MM.1S (cell line): ENCODE data around the gene C4A.
"Not testable (repeated sequence)": the region's sequence is repeated elsewhere in the genome, so short reads cannot be mapped to it uniquely, and the experiment has no call there.

ENCODE experiments used
- CTCF ChIP-seq: fragments of 300-600 bp; sonication (generic); IDR thresholded peaks from 2 replicates; pipeline ENCODE4 v1.5.1; 2016; ENCODE audit warnings: antibody characterized with exemption, low read length, mixed read lengths
- EZH2 ChIP-seq: fragments of 300-600 bp; sonication (generic); optimal IDR thresholded peaks from 2 replicates; pipeline ENCODE3; 2017; ENCODE audit warnings: low read depth, mild to moderate bottlenecking, antibody characterized with exemption, low read length, mixed read lengths
- EZH2phosphoT487 ChIP-seq: fragments of 300-600 bp; sonication (generic); IDR thresholded peaks from 2 replicates; pipeline ENCODE4 v1.6.1; 2018; ENCODE audit warnings: antibody characterized with exemption, low read length

DNA sequence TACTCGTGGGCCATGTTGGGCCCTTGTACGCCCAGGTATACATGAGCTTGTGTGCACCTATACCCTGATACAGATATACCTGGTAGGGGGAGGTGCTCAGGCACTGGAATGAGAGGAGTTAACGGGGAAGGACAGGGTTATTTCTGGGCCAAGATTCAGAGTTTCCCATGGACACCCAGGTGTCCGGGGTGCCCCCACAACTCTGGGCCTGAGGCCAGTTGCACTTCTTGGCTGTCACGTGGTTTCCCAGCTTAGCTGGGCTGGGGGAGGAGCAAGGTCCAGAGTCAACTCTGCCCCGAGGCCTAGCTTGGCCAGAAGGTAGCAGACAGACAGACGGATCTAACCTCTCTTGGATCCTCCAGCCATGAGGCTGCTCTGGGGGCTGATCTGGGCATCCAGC lies at the start of gene C4A:
- TF ChIP-seq CTCF, EZH2phosphoT487, EZH2: not testable (repeated sequence)
